Body of pancreas (tissue), 4 donors: ENCODE data around the gene ZNF91. TPM values are rescaled to one million over a fixed set of nuclear protein-coding genes. Genes with fewer than 3 reads are reported as not detected.

Source experiments
- ATAC-seq: fragments of 150-250 bp; one replicate; pipeline ENCODE4 v1.9.1; 2016
- DNase-seq, 4 donors: peaks; one replicate each; pipeline ENCODE4 v3.0.0-alpha.2; 2019
- H3K27ac ChIP-seq, 4 donors: fragments of 200-600 bp; sonication (generic); 1 replicate in 3 of 4; 2 replicates in 1 of 4; pipeline versions ENCODE4 v1.5.1 to v1.6.1; 2016 to 2019; ENCODE audit warnings: mild to moderate bottlenecking in 1 of 4, mixed read lengths in 1 of 4, moderate library complexity in 1 of 4
- H3K27me3 ChIP-seq, 2 donors: fragments of 200-600 bp; sonication (generic); one replicate each; pipeline ENCODE4 v1.6.0; 2016; ENCODE audit warnings: mild to moderate bottlenecking in 1 of 2
- H3K36me3 ChIP-seq, 2 donors: fragments of 200-600 bp; sonication (generic); replicated peaks in 1 of 2; 2 replicates each; pipeline ENCODE4 v1.5.1; 2016; ENCODE audit warnings: low read depth in 2 of 2; ENCODE audit not compliant: insufficient read depth in 1 of 2
- H3K4me1 ChIP-seq: fragments of 200-600 bp; sonication (generic); one replicate; pipeline ENCODE4 v1.6.0; 2016
- H3K4me3 ChIP-seq, 2 donors: fragments of 200-600 bp; sonication (generic); 1 replicate in 1 of 2; 2 replicates in 1 of 2; pipeline ENCODE4 v1.5.1; 2016 to 2019
- H3K9me3 ChIP-seq, 3 donors: fragments of 200-600 bp; sonication (generic); 1 replicate in 2 of 3; 2 replicates in 1 of 3; pipeline ENCODE4 v1.5.1; 2016
- CTCF ChIP-seq, 7 experiments: fragments of 450-650 bp in 4 of 7; fragments of 200-600 bp in 3 of 7; sonication (generic) in 3 of 7; IDR thresholded peaks; one replicate each; pipeline ENCODE4 v1.5.1; 2016 to 2019; ENCODE audit warnings: antibody characterized with exemption in 7 of 7
- POLR2A ChIP-seq, 3 donors: fragments of 450-650 bp; IDR thresholded peaks; one replicate each; pipeline ENCODE4 v1.6.1; 2016; ENCODE audit warnings: antibody characterized with exemption in 3 of 3, mild to moderate bottlenecking in 2 of 3
- WGBS, 2 donors: methylation state at CpG; one replicate each; pipeline ENCODE4 v1.1.5; 2017; 5-methylcytosine and 5-hydroxymethylcytosine counted together
- intact Hi-C: fragments of 100-400 bp; cut with DNase I; formaldehyde crosslinking; loops from one replicate; pipeline ENCODE4 v1.15.1; 2023
- total RNA-seq, 2 donors: library from RNA; depleted of rRNA; stranded (reverse); fragments of >200 nt; gene quantifications; one replicate each; pipeline ENCODE4 v1.1.0, GENCODE V29; 2016

Gene ZNF91
- total RNA-seq, 2 donors from 2014 or later = 43.3 to 51.1 TPM

GRCh38 chr19:23311551-23311950 lies 83.7 kb downstream of the ZNF91 start:
- no peak for TF ChIP-seq CTCF (IDR thresholded peaks at IDR 0.05)
- no peak for TF ChIP-seq POLR2A (IDR thresholded peaks at IDR 0.05)
- WGBS, 2 donors = 69% methylated on average over 3 of the region's 3 CpGs
- peaks cover 0 to 5% (median 0%) of the 10 kb centered on the region in 3 donors for H3K9me3 ChIP-seq

GRCh38 chr19:23310729-23311211 lies 84.5 kb downstream of the ZNF91 start:
- intact Hi-C loops = no loop called here
- no peak for ATAC-seq
- Histone ChIP-seq H3K27me3 (no peaks in the 10 kb centered on the region), H3K27ac (no peak overlapping the region), H3K36me3 (no peaks in the 10 kb centered on the region), H3K9me3 (peaks cover 0 to 5% (median 0%) of the 10 kb centered on the region in 3 donors), H3K4me3 (no peak overlapping the region), H3K4me1 (no peaks in the 10 kb centered on the region)
- TF ChIP-seq CTCF (IDR thresholded peaks at IDR 0.05) (no peak), POLR2A (IDR thresholded peaks at IDR 0.05) (no peak)
- no peak for DNase-seq
- WGBS, 2 donors = 87 to 100% methylated on average over 2 of the region's 2 CpGs

More at GRCh38 chr19:23311551-23311950, 83.7 kb downstream of the ZNF91 start:
- intact Hi-C loops = no loop called here
- no peak overlapping the region for H3K27ac ChIP-seq
- no peak overlapping the region for H3K4me3 ChIP-seq
- no peaks in the 10 kb centered on the region for H3K36me3 ChIP-seq
- H3K27me3 ChIP-seq = no peaks in the 10 kb centered on the region
- ATAC-seq = no peak
- no peak for DNase-seq
- no peaks in the 10 kb centered on the region for H3K4me1 ChIP-seq

GRCh38 chr19:23309926-23310325 lies 85.3 kb downstream of the ZNF91 start:
- H3K36me3 ChIP-seq = no peaks in the 10 kb centered on the region

GRCh38 chr19:23305555-23305954 lies 89.7 kb downstream of the ZNF91 start:
- DNase-seq (no peak), ATAC-seq (no peak)
- H3K9me3 ChIP-seq = peaks cover 0 to 12% (median 0%) of the 10 kb centered on the region in 3 donors
- intact Hi-C loops = no loop called here
- no peaks in the 10 kb centered on the region for H3K4me1 ChIP-seq
- H3K4me3 ChIP-seq = no peak overlapping the region
- no peak overlapping the region for H3K27ac ChIP-seq
- TF ChIP-seq CTCF (IDR thresholded peaks at IDR 0.05) (no peak), POLR2A (IDR thresholded peaks at IDR 0.05) (no peak)
- H3K36me3 ChIP-seq = no peaks in the 10 kb centered on the region
- no peaks in the 10 kb centered on the region for H3K27me3 ChIP-seq
- WGBS, 2 donors = 13 to 30% methylated on average over 1 of the region's 1 CpG

More at GRCh38 chr19:23309926-23310325, 85.3 kb downstream of the ZNF91 start:
- ATAC-seq (no peak), DNase-seq (no peak)
- intact Hi-C loops = no loop called here
- Histone ChIP-seq H3K9me3 (peaks cover 0 to 5% (median 0%) of the 10 kb centered on the region in 3 donors), H3K4me1 (no peaks in the 10 kb centered on the region), H3K27ac (no peak overlapping the region), H3K27me3 (no peaks in the 10 kb centered on the region), H3K4me3 (no peak overlapping the region)
- WGBS, 2 donors = 79 to 83% methylated on average over 1 of the region's 1 CpG
- no peak for TF ChIP-seq POLR2A (IDR thresholded peaks at IDR 0.05)
- no peak for TF ChIP-seq CTCF (IDR thresholded peaks at IDR 0.05)

- 70 to 72% methylated on average over 3 of the region's 3 CpGs for WGBS, 2 donors
- ATAC-seq = no peak
- TF ChIP-seq CTCF (IDR thresholded peaks at IDR 0.05) (no peak), POLR2A (IDR thresholded peaks at IDR 0.05) (no peak)
Measured at GRCh38 chr19:23304238-23304637, 91.0 kb downstream of the ZNF91 start.

More at GRCh38 chr19:23304238-23304637, 91.0 kb downstream of the ZNF91 start:
- intact Hi-C loops = no loop called here
- no peaks in the 10 kb centered on the region for H3K27me3 ChIP-seq
- H3K9me3 ChIP-seq = peaks cover 0 to 12% (median 0%) of the 10 kb centered on the region in 3 donors
- no peaks in the 10 kb centered on the region for H3K36me3 ChIP-seq
- DNase-seq = no peak
- H3K4me1 ChIP-seq = no peaks in the 10 kb centered on the region
- no peak overlapping the region for H3K27ac ChIP-seq
- no peak overlapping the region for H3K4me3 ChIP-seq
